Measurements from ENCODE around the gene BCAR3.
"Not testable (repeated sequence)": the region's sequence is repeated elsewhere in the genome, so short reads cannot be mapped to it uniquely, and the experiment has no call there.

Gene BCAR3

GRCh38 chr1:93705892-93706500 lies 24.4 kb upstream of the BCAR3 start:
- DNase-seq (ENCODE audit: low read depth, low spot score), result no peak

DNA sequence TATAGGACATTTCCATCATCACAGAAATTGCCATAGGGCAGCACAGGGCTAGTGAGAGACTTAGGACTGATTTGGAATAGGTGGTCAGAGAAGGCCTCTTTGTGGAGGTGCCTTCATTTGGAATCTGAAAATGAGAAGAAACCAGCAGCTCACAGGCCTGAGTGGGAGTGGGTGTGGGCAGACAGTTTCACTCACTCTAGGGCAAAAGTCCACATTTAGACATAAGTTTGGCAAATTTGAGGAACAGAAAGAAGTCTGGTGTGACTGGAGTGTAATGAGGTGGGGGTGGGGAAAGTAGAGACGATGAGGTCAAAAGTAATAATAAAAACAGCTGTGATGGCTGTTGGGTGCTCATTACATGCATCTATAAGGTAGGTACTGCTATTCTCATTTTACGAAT lies 22.4 kb upstream of the BCAR3 start:
- DNase-seq (ENCODE audit: low read depth, low spot score), result no peak

GRCh38 chr1:93703643-93704042 lies 22.0 kb upstream of the BCAR3 start:
- DNase-seq (ENCODE audit: low read depth, low spot score), result no peak

- no peak for DNase-seq (ENCODE audit: low read depth, low spot score)
Measured at GRCh38 chr1:93702828-93703183, 21.2 kb upstream of the BCAR3 start.

- no peak for DNase-seq (ENCODE audit: low read depth, low spot score)
Measured at GRCh38 chr1:93702111-93702827, 20.6 kb upstream of the BCAR3 start.

- no peak for DNase-seq (ENCODE audit: low read depth, low spot score)
Measured at GRCh38 chr1:93701629-93702028, 20.0 kb upstream of the BCAR3 start.

DNA sequence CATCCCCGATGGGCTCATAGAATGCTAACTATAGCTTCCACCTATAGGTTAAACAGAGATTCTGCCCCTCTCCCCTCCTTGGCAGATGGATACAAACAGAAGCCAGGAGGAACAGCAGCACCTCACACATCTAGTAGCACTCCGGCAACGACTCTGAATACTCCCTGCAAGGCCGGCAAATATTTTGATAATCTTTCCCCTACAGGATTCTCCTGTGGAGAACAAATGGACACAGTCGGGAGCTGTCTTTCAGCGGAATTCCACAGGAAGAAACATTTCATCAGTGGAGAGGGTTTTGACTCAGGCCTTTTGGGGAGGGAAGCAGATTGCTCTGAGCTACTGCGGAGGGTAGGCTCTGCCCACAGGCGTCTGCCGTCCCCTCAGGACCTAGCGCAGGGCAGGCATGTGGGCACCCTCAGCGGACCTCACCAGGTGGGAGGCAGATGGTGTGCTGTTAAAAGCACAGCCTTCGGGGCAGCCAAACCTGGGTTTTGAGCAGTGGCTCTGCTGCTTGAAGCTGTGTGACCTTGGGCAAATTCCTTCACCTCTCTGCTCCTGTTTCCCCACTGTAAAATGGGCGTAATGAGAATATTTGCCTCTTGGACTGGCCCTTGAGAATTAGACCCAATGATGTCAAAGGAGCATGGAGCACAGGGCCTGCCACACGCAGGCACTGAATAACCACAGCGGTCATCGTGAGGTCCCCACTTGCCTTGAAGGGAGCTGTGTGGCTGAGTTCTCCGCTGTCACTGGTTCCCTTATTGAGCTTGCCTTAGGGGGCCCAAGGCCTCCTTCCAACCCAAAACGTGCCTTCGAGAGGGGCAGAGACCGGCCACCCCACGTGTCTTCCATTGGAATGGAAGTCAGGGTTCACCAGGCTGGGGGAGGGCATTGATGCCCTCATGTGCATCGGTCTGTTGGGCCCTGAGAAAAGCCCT lies 19.2 kb upstream of the BCAR3 start:
- DNase-seq (ENCODE audit: low read depth, low spot score), result no peak

- DNase-seq (ENCODE audit: low read depth, low spot score), result no peak
Measured at GRCh38 chr1:93699503-93700168, 18.0 kb upstream of the BCAR3 start.

- DNase-seq (ENCODE audit: low read depth, low spot score), result no peak
Measured at GRCh38 chr1:93699049-93699384, 17.4 kb upstream of the BCAR3 start.

DNA sequence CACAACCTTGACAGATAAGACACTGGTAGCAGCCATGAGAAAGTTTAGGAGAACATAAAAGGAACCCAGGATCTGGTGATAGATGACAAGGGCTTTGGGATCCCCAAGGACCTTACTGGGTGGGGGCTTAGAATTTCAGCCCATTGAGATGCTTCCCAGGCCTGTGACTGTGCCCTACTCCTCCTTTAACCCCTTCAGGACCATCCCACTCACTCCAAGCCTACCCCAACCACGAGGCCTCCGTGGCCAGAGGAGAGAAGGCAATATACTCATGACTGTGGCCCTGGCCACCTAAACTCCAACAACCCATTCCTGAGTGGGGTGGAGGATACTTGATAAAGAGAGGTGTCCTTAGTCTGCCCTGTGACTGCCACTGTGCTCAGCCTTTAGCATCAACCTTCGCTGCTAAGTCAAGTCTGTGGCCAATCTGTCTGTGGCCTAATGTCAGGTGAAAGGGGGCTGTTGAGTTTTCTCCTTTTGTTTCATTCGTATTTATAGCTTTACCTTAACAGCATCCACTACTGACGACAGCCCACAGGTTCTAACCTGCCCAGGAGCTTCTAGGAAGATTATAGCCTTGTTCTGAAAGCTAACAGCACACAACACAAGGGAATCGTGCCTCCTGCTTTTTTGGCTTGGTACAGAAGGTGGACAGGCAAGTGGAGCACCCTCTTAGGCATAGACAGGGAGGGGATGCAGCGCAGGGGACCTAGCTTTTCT lies 16.9 kb upstream of the BCAR3 start:
- no peak for DNase-seq (ENCODE audit: low read depth, low spot score)

- not testable (repeated sequence) for DNase-seq (ENCODE audit: low read depth, low spot score)
Measured at GRCh38 chr1:93697566-93697965, 15.9 kb upstream of the BCAR3 start.

DNA sequence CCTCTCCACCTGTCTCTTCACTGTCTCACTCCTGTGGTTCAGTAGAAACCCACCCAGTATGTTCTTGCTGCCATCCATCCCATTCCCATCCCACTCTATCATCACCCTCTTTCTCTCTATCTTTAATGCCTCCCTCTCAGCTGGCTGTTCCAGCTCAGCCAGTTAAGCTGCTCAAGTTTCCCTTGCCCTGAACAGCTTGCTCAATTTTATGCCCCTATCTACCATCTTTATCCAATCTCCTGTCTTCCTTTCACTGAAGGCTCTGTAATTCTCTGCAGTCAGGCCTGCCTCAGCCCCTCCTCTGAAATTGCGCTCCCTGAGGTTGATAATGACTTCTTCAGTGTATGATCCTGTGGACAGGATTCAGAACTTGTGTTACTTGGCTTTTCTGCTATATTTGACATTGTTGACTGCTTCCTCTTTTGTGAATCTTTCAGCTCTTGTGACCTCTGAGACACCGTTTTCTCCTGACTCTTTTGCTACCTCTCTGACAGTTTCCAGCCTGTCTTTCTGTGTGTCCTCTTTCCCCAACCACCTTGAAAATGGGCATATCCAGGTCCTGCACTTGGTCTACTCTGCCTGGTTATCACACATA lies 13.9 kb upstream of the BCAR3 start:
- no peak for DNase-seq (ENCODE audit: low read depth, low spot score)

- no peak for DNase-seq (ENCODE audit: low read depth, low spot score)
Measured at GRCh38 chr1:93694819-93695218, 13.2 kb upstream of the BCAR3 start.

DNA sequence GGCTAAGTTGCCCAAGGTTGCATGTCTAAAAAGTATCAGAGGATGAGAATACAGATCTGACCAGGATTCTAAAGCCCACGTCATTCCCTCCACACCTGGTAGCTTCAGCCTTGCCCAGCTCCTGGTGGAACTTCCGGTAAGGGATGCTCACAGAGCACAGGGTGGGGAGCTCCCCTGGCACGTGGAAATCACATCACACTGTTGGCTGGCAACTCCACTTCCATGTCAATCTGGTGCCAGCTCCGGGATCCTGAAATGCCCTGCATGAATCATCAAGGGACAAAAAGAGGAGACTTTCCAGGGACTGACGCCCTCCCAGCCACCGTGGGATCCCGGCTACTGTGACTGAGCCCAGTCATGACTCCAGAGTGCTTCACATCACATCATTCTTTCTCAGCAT lies 12.4 kb upstream of the BCAR3 start:
- no peak for DNase-seq (ENCODE audit: low read depth, low spot score)

- DNase-seq (ENCODE audit: low read depth, low spot score), result no peak
Measured at GRCh38 chr1:93692983-93693591, 11.4 kb upstream of the BCAR3 start.

GRCh38 chr1:93692451-93692861 lies 10.8 kb upstream of the BCAR3 start:
- DNase-seq (ENCODE audit: low read depth, low spot score), result no peak

- no peak for DNase-seq (ENCODE audit: low read depth, low spot score)
Measured at GRCh38 chr1:93692026-93692425, 10.4 kb upstream of the BCAR3 start.

- DNase-seq (ENCODE audit: low read depth, low spot score), result no peak
Measured at GRCh38 chr1:93690921-93691789, 9.5 kb upstream of the BCAR3 start.

GRCh38 chr1:93690341-93690740 lies 8.7 kb upstream of the BCAR3 start:
- no peak for DNase-seq (ENCODE audit: low read depth, low spot score)

Measured in brain pericyte (primary cell).